HUES48 (cell line): Measurements from ENCODE around the gene NPAS1.

Source experiments
- H3K27ac ChIP-seq: one replicate; pipeline ENCODE4 v1.7.0; 2013; ENCODE audit warnings: low read depth, low read length, inconsistent platforms
- H3K27me3 ChIP-seq: 2 replicates; pipeline ENCODE4 v1.6.1; 2013; ENCODE audit warnings: mild to moderate bottlenecking, low read length; ENCODE audit not compliant: control insufficient read depth, insufficient read depth
- H3K36me3 ChIP-seq: 2 replicates; pipeline ENCODE4 v1.6.1; 2013; ENCODE audit warnings: low read length; ENCODE audit not compliant: control insufficient read depth, insufficient read depth
- H3K4me1 ChIP-seq: 2 replicates; pipeline ENCODE4 v1.6.1; 2013; ENCODE audit warnings: mild to moderate bottlenecking, low read length; ENCODE audit not compliant: control insufficient read depth, insufficient read depth
- H3K4me3 ChIP-seq: 2 replicates; pipeline ENCODE4 v1.5.1; 2013; ENCODE audit warnings: mild to moderate bottlenecking, low read depth, low read length
- H3K9ac ChIP-seq: 2 replicates; pipeline ENCODE4 v1.6.1; 2013; ENCODE audit warnings: mild to moderate bottlenecking, low read depth, low read length, moderate library complexity
- H3K9me3 ChIP-seq: 2 replicates; pipeline ENCODE4 v1.6.1; 2013; ENCODE audit warnings: low read length; ENCODE audit not compliant: control insufficient read depth, insufficient read depth

NPAS1 gene

GRCh38 chr19:46993622-46994021 is 26.0 kb upstream of the NPAS1 start:
- Histone ChIP-seq H3K27ac (no peak overlapping the region), H3K27me3 (no peaks in the 10 kb centered on the region), H3K9me3 (no peaks in the 10 kb centered on the region), H3K4me1 (peaks cover 5% of the 10 kb centered on the region), H3K9ac (no peak overlapping the region), H3K4me3 (no peak overlapping the region), H3K36me3 (peaks cover 50% of the 10 kb centered on the region)

GRCh38 chr19:46994141-46994686 is 25.4 kb upstream of the NPAS1 start:
- Histone ChIP-seq H3K4me3 (no peak overlapping the region), H3K9me3 (no peaks in the 10 kb centered on the region), H3K9ac (no peak overlapping the region), H3K4me1 (peaks cover 5% of the 10 kb centered on the region), H3K27me3 (no peaks in the 10 kb centered on the region), H3K36me3 (peaks cover 50% of the 10 kb centered on the region), H3K27ac (no peak overlapping the region)

GRCh38 chr19:46995492-46995891 is 24.1 kb upstream of the NPAS1 start:
- no peak overlapping the region for H3K9ac ChIP-seq
- no peaks in the 10 kb centered on the region for H3K9me3 ChIP-seq
- H3K4me3 ChIP-seq, result no peak overlapping the region
- H3K36me3 ChIP-seq, result peaks cover 55% of the 10 kb centered on the region
- H3K4me1 ChIP-seq, result peaks cover 5% of the 10 kb centered on the region
- H3K27ac ChIP-seq, result no peak overlapping the region
- no peaks in the 10 kb centered on the region for H3K27me3 ChIP-seq

GRCh38 chr19:46998445-46999125 is 21.1 kb upstream of the NPAS1 start:
- Histone ChIP-seq H3K4me3 (no peak overlapping the region), H3K9ac (no peak overlapping the region), H3K4me1 (no peaks in the 10 kb centered on the region), H3K36me3 (peaks cover 42% of the 10 kb centered on the region), H3K27me3 (no peaks in the 10 kb centered on the region), H3K9me3 (no peaks in the 10 kb centered on the region), H3K27ac (no peak overlapping the region)

- H3K4me3 ChIP-seq, result no peak overlapping the region
- H3K27me3 ChIP-seq, result no peaks in the 10 kb centered on the region
- H3K27ac ChIP-seq, result no peak overlapping the region
- no peak overlapping the region for H3K9ac ChIP-seq
- H3K36me3 ChIP-seq, result peaks cover 34% of the 10 kb centered on the region
- no peaks in the 10 kb centered on the region for H3K4me1 ChIP-seq
- H3K9me3 ChIP-seq, result no peaks in the 10 kb centered on the region
Observed at GRCh38 chr19:46999377-46999776, 20.3 kb upstream of the NPAS1 start.

- H3K36me3 ChIP-seq, result peaks cover 34% of the 10 kb centered on the region
- no peak overlapping the region for H3K4me3 ChIP-seq
- no peaks in the 10 kb centered on the region for H3K9me3 ChIP-seq
- H3K27me3 ChIP-seq, result no peaks in the 10 kb centered on the region
- H3K4me1 ChIP-seq, result no peaks in the 10 kb centered on the region
- H3K27ac ChIP-seq, result no peak overlapping the region
- H3K9ac ChIP-seq, result no peak overlapping the region
Observed at GRCh38 chr19:46999878-47000277, 19.8 kb upstream of the NPAS1 start.

GRCh38 chr19:47000373-47000772 is 19.3 kb upstream of the NPAS1 start:
- Histone ChIP-seq H3K27ac (no peak overlapping the region), H3K36me3 (peaks cover 34% of the 10 kb centered on the region), H3K9me3 (no peaks in the 10 kb centered on the region), H3K4me1 (no peaks in the 10 kb centered on the region), H3K9ac (no peak overlapping the region), H3K27me3 (no peaks in the 10 kb centered on the region), H3K4me3 (no peak overlapping the region)

- Histone ChIP-seq H3K27me3 (no peaks in the 10 kb centered on the region), H3K9me3 (no peaks in the 10 kb centered on the region), H3K27ac (no peak overlapping the region), H3K9ac (no peak overlapping the region), H3K36me3 (peaks cover 34% of the 10 kb centered on the region), H3K4me1 (no peaks in the 10 kb centered on the region), H3K4me3 (no peak overlapping the region)
Observed at GRCh38 chr19:47001584-47001983, 18.1 kb upstream of the NPAS1 start.

- no peak overlapping the region for H3K9ac ChIP-seq
- H3K27me3 ChIP-seq, result no peaks in the 10 kb centered on the region
- peaks cover 32% of the 10 kb centered on the region for H3K36me3 ChIP-seq
Observed at GRCh38 chr19:47002106-47002766, 17.4 kb upstream of the NPAS1 start.

GRCh38 chr19:47002853-47003610 is 16.6 kb upstream of the NPAS1 start:
- H3K4me3 ChIP-seq, result no peak overlapping the region
- no peak overlapping the region for H3K27ac ChIP-seq

More at GRCh38 chr19:47002106-47002766, 17.4 kb upstream of the NPAS1 start:
- H3K27ac ChIP-seq, result no peak overlapping the region
- H3K9me3 ChIP-seq, result no peaks in the 10 kb centered on the region
- H3K4me3 ChIP-seq, result no peak overlapping the region
- H3K4me1 ChIP-seq, result no peaks in the 10 kb centered on the region

More at GRCh38 chr19:47002853-47003610, 16.6 kb upstream of the NPAS1 start:
- Histone ChIP-seq H3K9ac (no peak overlapping the region), H3K9me3 (no peaks in the 10 kb centered on the region), H3K27me3 (no peaks in the 10 kb centered on the region), H3K4me1 (no peaks in the 10 kb centered on the region), H3K36me3 (peaks cover 28% of the 10 kb centered on the region)
